Testis (tissue), 2 donors: ENCODE data around the gene DNM3.

Source experiments
- POLR2A ChIP-seq: fragments of 450-650 bp; IDR thresholded peaks from one replicate; pipeline ENCODE4 v1.6.1; 2017; ENCODE audit warnings: antibody characterized with exemption, mild to moderate bottlenecking, moderate library complexity
- TF ChIP-seq, protein P1 (sequence below), 3 experiments: fragments of 450-650 bp in 2 of 3; fragments of 200-600 bp in 1 of 3; sonication (generic) in 1 of 3; IDR thresholded peaks; one replicate each; pipeline ENCODE4 v1.5.1; 2016 to 2019; ENCODE audit warnings: antibody characterized with exemption in 3 of 3, mild to moderate bottlenecking in 2 of 3, moderate library complexity in 1 of 3

DNA sequence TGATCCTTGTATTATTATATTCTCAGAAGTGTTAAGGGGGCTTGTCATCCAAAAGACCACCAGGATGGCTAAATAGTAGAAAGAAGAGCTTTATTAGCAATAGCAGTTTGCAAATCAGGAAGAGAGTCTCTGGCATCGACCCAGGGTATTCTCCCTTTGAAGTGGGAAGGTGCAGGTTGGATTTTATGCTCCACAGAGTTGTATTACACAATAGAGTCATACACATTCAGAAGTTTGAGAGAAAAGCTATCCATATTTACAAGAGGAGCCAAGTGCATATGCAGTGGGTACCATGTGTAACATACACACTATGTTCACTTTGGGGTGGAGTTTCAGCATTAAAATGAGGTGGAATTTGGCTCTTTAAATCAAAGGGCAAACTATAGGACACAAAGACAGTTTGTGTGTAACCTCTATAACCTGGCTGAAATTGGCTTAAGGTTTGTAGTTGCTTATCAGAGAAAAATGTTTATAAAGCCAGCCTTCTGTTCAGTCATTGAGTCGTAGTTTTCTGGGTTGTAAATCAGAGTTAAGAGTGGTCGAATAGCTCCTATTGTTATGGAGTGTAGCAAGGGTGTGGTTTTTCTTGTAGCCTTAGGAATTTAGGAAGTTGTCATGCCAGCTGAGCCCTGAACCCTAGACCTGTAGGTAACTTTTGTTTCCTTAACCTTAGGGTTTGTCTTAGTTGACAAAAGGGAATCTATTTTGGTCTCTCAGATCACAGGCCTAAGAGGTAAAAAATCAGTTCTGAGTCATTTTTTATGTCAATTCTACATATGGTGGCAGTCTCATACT is 125.3 kb downstream of the DNM3 start:
- TF ChIP-seq, protein P1, sequence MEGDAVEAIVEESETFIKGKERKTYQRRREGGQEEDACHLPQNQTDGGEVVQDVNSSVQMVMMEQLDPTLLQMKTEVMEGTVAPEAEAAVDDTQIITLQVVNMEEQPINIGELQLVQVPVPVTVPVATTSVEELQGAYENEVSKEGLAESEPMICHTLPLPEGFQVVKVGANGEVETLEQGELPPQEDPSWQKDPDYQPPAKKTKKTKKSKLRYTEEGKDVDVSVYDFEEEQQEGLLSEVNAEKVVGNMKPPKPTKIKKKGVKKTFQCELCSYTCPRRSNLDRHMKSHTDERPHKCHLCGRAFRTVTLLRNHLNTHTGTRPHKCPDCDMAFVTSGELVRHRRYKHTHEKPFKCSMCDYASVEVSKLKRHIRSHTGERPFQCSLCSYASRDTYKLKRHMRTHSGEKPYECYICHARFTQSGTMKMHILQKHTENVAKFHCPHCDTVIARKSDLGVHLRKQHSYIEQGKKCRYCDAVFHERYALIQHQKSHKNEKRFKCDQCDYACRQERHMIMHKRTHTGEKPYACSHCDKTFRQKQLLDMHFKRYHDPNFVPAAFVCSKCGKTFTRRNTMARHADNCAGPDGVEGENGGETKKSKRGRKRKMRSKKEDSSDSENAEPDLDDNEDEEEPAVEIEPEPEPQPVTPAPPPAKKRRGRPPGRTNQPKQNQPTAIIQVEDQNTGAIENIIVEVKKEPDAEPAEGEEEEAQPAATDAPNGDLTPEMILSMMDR (IDR thresholded peaks at IDR 0.05), result no peak
- no peak for TF ChIP-seq POLR2A
